ENCODE measurements around the gene GALNTL6. TPM values are rescaled to one million over a fixed set of nuclear protein-coding genes. Genes with fewer than 3 reads are reported as not detected.

The GALNTL6 gene
- total and polyA plus RNA-seq, 2 of the 4 experiments (the other 2 are of a cell fraction), result under 0.01 TPM; not detected in 1

DNA sequence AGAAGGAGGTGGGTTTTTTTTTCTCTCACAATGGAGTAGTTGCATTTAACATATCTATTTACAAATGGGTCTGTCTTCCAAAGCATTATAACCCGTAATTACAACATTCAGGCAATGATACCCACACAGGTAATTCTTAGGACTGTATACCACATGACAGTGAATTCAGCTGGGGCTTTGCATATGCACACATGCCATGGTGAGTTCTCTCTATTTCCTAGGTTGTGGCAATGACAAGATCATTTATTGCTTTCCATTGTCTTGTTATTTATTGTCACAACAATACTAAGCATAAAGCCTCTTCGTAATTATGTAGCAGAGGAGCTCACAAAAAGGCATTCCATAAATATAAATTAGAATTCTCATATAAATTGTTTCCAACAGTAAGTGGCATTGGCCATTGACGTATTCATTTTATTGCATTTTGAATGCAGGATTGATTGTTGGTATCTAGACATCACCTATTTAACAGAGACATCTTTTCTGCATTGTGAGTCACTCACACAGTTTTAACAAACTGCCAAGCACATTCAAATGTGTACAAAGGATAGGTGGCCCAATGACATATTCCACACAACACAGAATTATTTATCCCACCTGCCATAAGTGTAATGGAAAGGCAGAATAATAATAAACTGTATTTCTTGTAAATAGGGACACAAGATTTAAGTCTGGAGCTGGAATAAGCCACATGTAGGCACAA, 964.7 kb downstream of the GALNTL6 start:
- Histone ChIP-seq H3K36me3 (ENCODE audit: control insufficient read depth, insufficient read depth, low read length) (no peaks in the 10 kb centered on the region), H2AK5ac (ENCODE audit: low read depth, low read length) (no peak overlapping the region), H3K27me3 (ENCODE audit: control insufficient read depth, insufficient read depth, low read length) (no peaks in the 10 kb centered on the region), H3K23ac (ENCODE audit: low read depth, low read length) (no peak overlapping the region), H3K9me3 (ENCODE audit: control insufficient read depth, insufficient read depth, low read length) (no peaks in the 10 kb centered on the region), H3K4me1 (ENCODE audit: control insufficient read depth, insufficient read depth, low read length) (peaks cover 5% of the 10 kb centered on the region), H3K4me3 (ENCODE audit: insufficient read depth, low read depth, low read length) (no peak overlapping the region), H3K14ac (replicated peaks; ENCODE audit: low read depth, low read length) (no peak overlapping the region), H4K91ac (ENCODE audit: insufficient read depth, low read depth, low read length) (no peak overlapping the region), H2BK20ac (ENCODE audit: low read depth, low read length) (no peak overlapping the region), H4K5ac (ENCODE audit: low read depth, low read length) (no peak overlapping the region), H2BK120ac (ENCODE audit: low read depth, low read length) (peak overlapping the region; percentile 45), H2BK5ac (ENCODE audit: low read depth, low read length, poor library complexity, severe bottlenecking) (peak overlapping the region; percentile 12), H2AFZ (replicated peaks; ENCODE audit: low read length, poor library complexity) (no peak overlapping the region), H3K4me2 (ENCODE audit: low read depth, low read length) (no peak overlapping the region), H3K4ac (ENCODE audit: low read depth, low read length) (peak overlapping the region; percentile 16; the same call in 1 of the 2 replicates), H3K9ac (ENCODE audit: low read depth, low read length) (no peak overlapping the region), H3K18ac (ENCODE audit: low read depth, low read length) (peak overlapping the region; percentile 51; the same call in 1 of the 2 replicates), H2BK15ac (ENCODE audit: low read depth, low read length) (no peak overlapping the region), H2AK9ac (replicated peaks; ENCODE audit: low read depth, low read length, poor library complexity) (no peak overlapping the region), H3K27ac (ENCODE audit: insufficient read depth, low read length) (no peak overlapping the region), H3K56ac (ENCODE audit: extremely low read depth, insufficient read depth, low read length) (no peak overlapping the region), H4K8ac (ENCODE audit: low read depth in 2 of 2, low read length in 2 of 2) (no peak overlapping the region), H3K79me1 (ENCODE audit: low read depth in 1 of 2, low read length in 2 of 2) (no peaks in the 10 kb centered on the region), H3K9me1 (ENCODE audit: insufficient read depth, low read length) (no peaks in the 10 kb centered on the region), H4K20me1 (ENCODE audit: insufficient read depth, low read length) (no peaks in the 10 kb centered on the region)
- intact Hi-C loops (cut with micrococcal nuclease) (no loop called here), in situ Hi-C loops (cut with MboI; ENCODE audit: low sequenced_read_pairs) (no loop called here), dilution Hi-C loops (cut with HindIII; ENCODE audit: low sequenced_read_pairs, unreplicated experiment) (no loop called here)
- ATAC-seq (ENCODE audit: low read depth) (no peak), DNase-seq (no peak)
- no CpG with 5 or more reads among the region's 3 CpGs for WGBS, 2 experiments (ENCODE audit: extremely low coverage in 2 of 2, insufficient read length in 1 of 2)
- POLR2A ChIA-PET (ENCODE audit: unreplicated experiment), result no interaction called here
- CTCF ChIA-PET, result no interaction called here
- TF ChIP-seq RCOR1 (IDR thresholded peaks at IDR 0.05; ENCODE audit: insufficient replicate concordance, low read length), result no peak
- no peak for TF ChIP-seq FOS (IDR thresholded peaks at IDR 0.05; ENCODE audit: low read depth, low read length)
- TF ChIP-seq RFX5 (IDR thresholded peaks at IDR 0.05; ENCODE audit: low read depth, low read length), result no peak
- no peak for TF ChIP-seq CTCF (conservative IDR thresholded peaks at IDR 0.05; ENCODE audit: low read depth, low read length)
- no peak for TF ChIP-seq CEBPB (IDR thresholded peaks at IDR 0.05; ENCODE audit: low read depth, low read length)
- TF ChIP-seq USF2 (IDR thresholded peaks at IDR 0.05; ENCODE audit: low read depth, low read length), result no peak
- TF ChIP-seq MAZ (IDR thresholded peaks at IDR 0.05; ENCODE audit: borderline replicate concordance, low read depth, low read length), result no peak
- TF ChIP-seq SMC3 (IDR thresholded peaks at IDR 0.05; ENCODE audit: low read depth, low read length), result no peak
- BruUV-seq (replicated peaks), result no TSS peak
